K562 (cell line): ENCODE measurements around the gene PRKACB. TPM values are rescaled to one million over a fixed set of nuclear protein-coding genes. Genes with fewer than 3 reads are reported as not detected.

Experiments used
- ATAC-seq: fragments of 200-7000 bp; cut with Tn5 transposase; 3 replicates; pipeline ENCODE4 v1.9.1; 2020; ENCODE audit warnings: moderate library complexity
- BruUV-seq: library from RNA; stranded (reverse); fragments of 400-500 nt; replicated peaks from 2 replicates; lab custom pipeline; 2021; lab: Mats Ljungman, UMichigan
- CTCF ChIA-PET: fragments of 300-600 bp; formaldehyde crosslinking; extraction: SDS; loops from one replicate; lab custom pipeline; 2021; ENCODE audit warnings: low intra/inter-chr PET ratio; lab: Yijun Ruan, JAX
- POLR2A ChIA-PET: fragments of 300-600, 350-650 bp; sonication (Branson Sonifier 250); formaldehyde crosslinking; extraction: SDS; loops from one replicate; lab custom pipeline; 2021; ENCODE audit warnings: antibody characterized with exemption, inconsistent platforms; lab: Yijun Ruan, JAX
- DNase-seq, 4 experiments: peaks; one replicate each; pipeline versions ENCODE4 v3.0.0 to v3.0.0-alpha.2; 2011 to 2018; ENCODE audit warnings: low spot score in 3 of 4, mixed read lengths in 3 of 4; ENCODE audit errors: extremely low read depth in 1 of 4
- FAIRE-seq: peaks from 2 replicates; lab custom pipeline; 2011; peaks lifted over from hg19 to GRCh38; lab: Jason Lieb, UNC
- H2AFZ ChIP-seq: 2 replicates; pipeline ENCODE4 v1.6.0; 2011; ENCODE audit warnings: low read depth, low read length, control low read depth, inconsistent platforms
- H3K27ac ChIP-seq: fragments of 200-600 bp; 3 replicates; pipeline ENCODE4 v1.8.0; 2011; ENCODE audit warnings: low read depth, mild to moderate bottlenecking, control low read depth, inconsistent platforms, low read length, moderate library complexity, mixed read lengths; ENCODE audit errors: extremely low read depth
- H3K27me3 ChIP-seq, 2 experiments: fragments of 300-600 bp in 1 of 2; 2 replicates in 1 of 2; 3 replicates in 1 of 2; pipeline versions ENCODE4 v1.6.0 to v1.8.0; 2011; ENCODE audit warnings: inconsistent platforms in 2 of 2, low read length in 2 of 2, mild to moderate bottlenecking in 1 of 2, mixed read lengths in 1 of 2, moderate library complexity in 1 of 2; ENCODE audit not compliant: control insufficient read depth in 2 of 2, insufficient read depth in 2 of 2
- H3K36me3 ChIP-seq: fragments of 300-600 bp; 3 replicates; pipeline ENCODE4 v1.8.0; 2011; ENCODE audit warnings: mild to moderate bottlenecking, low read length, inconsistent platforms; ENCODE audit not compliant: control insufficient read depth, insufficient read depth
- H3K4me1 ChIP-seq, 2 experiments: fragments of 200-600 bp in 1 of 2; replicated peaks in 1 of 2; 2 replicates in 1 of 2; 3 replicates in 1 of 2; pipeline versions ENCODE4 v1.5.1 to v1.8.0; 2011; ENCODE audit warnings: inconsistent platforms in 2 of 2, low read length in 2 of 2, mild to moderate bottlenecking in 1 of 2, mixed read lengths in 1 of 2, moderate library complexity in 1 of 2; ENCODE audit not compliant: control insufficient read depth in 2 of 2, insufficient read depth in 2 of 2
- H3K4me2 ChIP-seq: 2 replicates; pipeline ENCODE4 v1.6.1; 2011; ENCODE audit warnings: low read length, control low read depth, inconsistent platforms, mixed read lengths; ENCODE audit not compliant: insufficient read depth
- H3K4me3 ChIP-seq: fragments of 200-600 bp; sonication (generic), shearing (Covaris generic); 2 replicates; pipeline ENCODE4 v1.5.1; 2016; ENCODE audit warnings: control low read depth, inconsistent platforms
- H3K79me2 ChIP-seq: fragments of 200-600 bp; 3 replicates; pipeline ENCODE4 v1.8.0; 2011; ENCODE audit warnings: low read length, inconsistent platforms; ENCODE audit not compliant: control insufficient read depth, insufficient read depth
- H3K9ac ChIP-seq, 2 experiments: 2 replicates each; pipeline versions ENCODE4 v1.6.0 to v1.6.1; 2011; ENCODE audit warnings: low read depth in 2 of 2, low read length in 2 of 2, control low read depth in 1 of 2, inconsistent platforms in 1 of 2, mild to moderate bottlenecking in 1 of 2, mixed read lengths in 1 of 2; ENCODE audit not compliant: insufficient read depth in 1 of 2
- H3K9me1 ChIP-seq: one replicate; pipeline ENCODE4 v1.6.0; 2011; ENCODE audit warnings: inconsistent platforms, mild to moderate bottlenecking, low read length, moderate library complexity; ENCODE audit not compliant: control insufficient read depth, insufficient read depth
- H3K9me3 ChIP-seq: replicated peaks from 2 replicates; pipeline ENCODE4 v1.5.1; 2011; ENCODE audit warnings: low read depth, low read length, inconsistent platforms; ENCODE audit not compliant: control insufficient read depth, insufficient read depth
- H4K20me1 ChIP-seq: replicated peaks from 2 replicates; pipeline ENCODE4 v1.6.1; 2011; ENCODE audit warnings: low read length, inconsistent platforms, mixed read lengths; ENCODE audit not compliant: control insufficient read depth, insufficient read depth
- PHF8 ChIP-seq: fragments of 200-600 bp; sonication (generic); IDR thresholded peaks from 2 replicates; pipeline ENCODE4 v1.6.1; 2012; ENCODE audit warnings: mixed run types, mild to moderate bottlenecking, inconsistent platforms, low read length, moderate library complexity, borderline replicate concordance
- RAD21 ChIP-seq, 2 experiments: fragments of 250-450 bp in 1 of 2; fragments of 450-650 bp in 1 of 2; sonication (Bioruptor Pico) in 1 of 2; formaldehyde crosslinking in 1 of 2; IDR thresholded peaks in 1 of 2; conservative IDR thresholded peaks in 1 of 2; 2 replicates each; pipeline versions ENCODE4 v1.4.0 to v1.8.0; 2020 to 2022; ENCODE audit warnings: mild to moderate bottlenecking in 2 of 2, moderate library complexity in 1 of 2
- REST ChIP-seq, 2 experiments: fragments of 450-650 bp; formaldehyde crosslinking in 1 of 2; IDR thresholded peaks; 2 replicates each; pipeline versions ENCODE4 v1.4.0 to v1.6.1; 2014 to 2020; ENCODE audit warnings: mild to moderate bottlenecking in 2 of 2, borderline replicate concordance in 1 of 2, low read depth in 1 of 2
- UBTF ChIP-seq, 2 experiments: IDR thresholded peaks; 2 replicates each; pipeline ENCODE4 v1.6.1; 2012; ENCODE audit warnings: improper control_type of control experiment in 2 of 2, low read depth in 2 of 2, low read length in 2 of 2, borderline replicate concordance in 1 of 2
- ZNF282 ChIP-seq: sonication (generic); formaldehyde crosslinking; IDR thresholded peaks from 2 replicates; pipeline ENCODE4 v1.8.1; 2023; ENCODE audit warnings: missing genetic modification reagents
- WGBS: fragments of 100-300 bp; shearing (Covaris generic); methylation state at CpG from one replicate; pipeline ENCODE4 v1.1.6; 2016; ENCODE audit warnings: low coverage, mixed read lengths; ENCODE audit not compliant: insufficient coverage; ENCODE audit errors: missing lambda C conversion rate; 5-methylcytosine and 5-hydroxymethylcytosine counted together
- in situ Hi-C: fragments of 300-500 bp; cut with MboI; formaldehyde crosslinking; loops from 4 replicates; pipeline ENCODE4 v1.15.0; 2018; ENCODE audit warnings: inconsistent platforms, mixed read lengths
- intact Hi-C: fragments of 100-400 bp; cut with micrococcal nuclease; formaldehyde crosslinking; loops from 2 replicates; pipeline ENCODE4 v1.14.2; 2022
- polyA plus RNA-seq, 8 experiments: library from polyadenylated mRNA; depleted of rRNA in 4 of 8; stranded (reverse) in 5 of 8; unstranded in 3 of 8; fragments of >200 nt; fragmentation: Nextera tagmentation in 2 of 8; fragmentation: Illumina TruSeq in 1 of 8; extraction: Ambion mirVana in 2 of 8; extraction: Trizol in 1 of 8; gene quantifications; 2 replicates each; pipeline versions ENCODE4 v1.2.1 to v1.2.3, GENCODE V29; 2011 to 2014; ENCODE audit warnings: inconsistent platforms in 1 of 8, missing spikeins in 1 of 8
- total RNA-seq, 7 experiments: library from RNA; depleted of rRNA in 6 of 7; stranded (reverse); fragments of >200 nt in 6 of 7; fragmentation: Illumina TruSeq in 2 of 7; extraction: Trizol in 2 of 7; gene quantifications; 2 replicates each; pipeline versions ENCODE4 v1.2.1 to v1.2.3, GENCODE V29; 2011 to 2021; ENCODE audit warnings: low replicate concordance in 1 of 7
- TF ChIP-seq, protein P1 (sequence below): fragments of 450-650 bp; formaldehyde crosslinking; IDR thresholded peaks from 2 replicates; pipeline ENCODE4 v1.4.0; 2020; ENCODE audit warnings: mild to moderate bottlenecking, moderate library complexity

PRKACB gene
- total and polyA plus RNA-seq, 9 of the 15 experiments (the other 6 are each of a cell fraction or from before 2014, with no cell fraction given): 1.1 to 5.2 (median 2.8) TPM

DNA sequence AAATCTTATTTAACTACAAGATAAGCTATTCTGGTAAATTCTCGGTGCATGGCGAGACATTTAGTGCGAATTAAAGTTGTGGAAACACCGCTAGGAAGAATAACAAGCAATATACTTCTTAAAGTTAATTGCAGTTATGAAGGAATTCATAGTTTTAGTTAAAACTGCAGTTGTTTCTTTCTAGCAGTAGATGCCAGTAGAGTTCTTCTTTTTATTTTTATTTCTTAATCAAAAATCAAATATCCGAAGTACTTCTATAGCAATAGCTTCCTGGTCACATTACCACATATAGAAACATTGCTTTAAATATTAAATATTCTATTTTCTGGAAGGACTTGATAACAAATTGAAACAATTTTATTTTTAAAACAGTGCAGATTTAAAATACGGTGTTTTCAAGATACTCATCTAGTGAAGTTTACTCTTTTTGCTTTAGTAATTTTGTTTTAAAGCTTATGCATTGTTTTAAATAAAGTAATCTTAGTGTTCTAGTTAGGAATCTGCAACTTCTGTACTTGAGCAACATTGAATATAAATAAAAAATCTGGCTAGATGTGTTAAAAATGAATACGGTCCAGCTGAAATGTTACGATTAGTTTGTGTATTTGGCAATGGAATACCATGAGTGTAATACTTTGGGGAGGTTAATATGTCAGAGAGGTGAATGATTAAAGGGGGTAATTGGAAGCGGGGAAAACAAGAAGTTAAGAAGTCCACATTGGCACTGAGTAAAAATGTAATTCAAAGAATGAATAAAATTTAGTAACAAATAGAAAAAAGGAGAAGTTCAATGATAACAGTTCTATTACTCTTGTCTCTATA is 2.7 kb upstream of the PRKACB start:
- no TSS peak for BruUV-seq
- H3K27ac ChIP-seq: no peak overlapping the region
- no peak overlapping the region for H3K9ac ChIP-seq
- no peak overlapping the region for H2AFZ ChIP-seq
- no peaks in the 10 kb centered on the region for H4K20me1 ChIP-seq
- H3K9me3 ChIP-seq: no peaks in the 10 kb centered on the region
- WGBS: 34% methylated on average over 9 of the region's 9 CpGs
- H3K4me2 ChIP-seq: no peak overlapping the region
- ChIA-PET CTCF (interaction anchor here (0.6 to 2.0 kb wide), 4 partner anchors 292 to 616 kb away, joined by 3 to 12 read pairs (median 3); no protein-coding TSS in a partner anchor), POLR2A (no interaction called here)
- DNase-seq: no peak
- no peaks in the 10 kb centered on the region for H3K9me1 ChIP-seq
- H3K79me2 ChIP-seq: no peaks in the 10 kb centered on the region
- ATAC-seq: no peak
- H3K4me3 ChIP-seq: no peak overlapping the region
- H3K4me1 ChIP-seq: no peaks in the 10 kb centered on the region
- FAIRE-seq: no peak
- H3K36me3 ChIP-seq: no peaks in the 10 kb centered on the region
- intact Hi-C loops (loop anchor here (5.0 kb wide), 2 partner anchors 291 to 461 kb away; no protein-coding TSS in a partner anchor), in situ Hi-C loops (loop anchor here (25.0 kb wide), 1 partner anchor 621 kb away; no protein-coding TSS in a partner anchor)
- H3K27me3 ChIP-seq: no peaks in the 10 kb centered on the region
- TF ChIP-seq PHF8: no peak
- TF ChIP-seq, protein P1, sequence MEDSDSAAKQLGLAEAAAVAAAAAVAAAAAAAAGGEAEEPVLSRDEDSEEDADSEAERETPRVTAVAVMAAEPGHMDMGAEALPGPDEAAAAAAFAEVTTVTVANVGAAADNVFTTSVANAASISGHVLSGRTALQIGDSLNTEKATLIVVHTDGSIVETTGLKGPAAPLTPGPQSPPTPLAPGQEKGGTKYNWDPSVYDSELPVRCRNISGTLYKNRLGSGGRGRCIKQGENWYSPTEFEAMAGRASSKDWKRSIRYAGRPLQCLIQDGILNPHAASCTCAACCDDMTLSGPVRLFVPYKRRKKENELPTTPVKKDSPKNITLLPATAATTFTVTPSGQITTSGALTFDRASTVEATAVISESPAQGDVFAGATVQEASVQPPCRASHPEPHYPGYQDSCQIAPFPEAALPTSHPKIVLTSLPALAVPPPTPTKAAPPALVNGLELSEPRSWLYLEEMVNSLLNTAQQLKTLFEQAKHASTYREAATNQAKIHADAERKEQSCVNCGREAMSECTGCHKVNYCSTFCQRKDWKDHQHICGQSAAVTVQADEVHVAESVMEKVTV (CRISPR knock-in tag): peak; percentile 40; the same call in 1 of the 2 replicates
- TF ChIP-seq RAD21 (CRISPR knock-in tag; conservative IDR thresholded peaks at IDR 0.05 in 1 of 2, IDR thresholded peaks at IDR 0.05 in 1 of 2): peak; percentile 74 to 78
- TF ChIP-seq ZNF282 (CRISPR knock-in tag): no peak
- TF ChIP-seq REST (IDR thresholded peaks at IDR 0.05; ENCODE audit: borderline replicate concordance): peak; percentile 25; the same call in 1 of the 2 replicates
- TF ChIP-seq REST (CRISPR knock-in tag; IDR thresholded peaks at IDR 0.05; ENCODE audit: low read depth): no peak
- TF ChIP-seq UBTF (IDR thresholded peaks at IDR 0.05; ENCODE audit: borderline replicate concordance in 1 of 2, low read depth in 2 of 2, low read length in 2 of 2): no peak
